Immature natural killer cell (primary cell): ENCODE data around the gene TPX2. TPM values are rescaled to one million over a fixed set of nuclear protein-coding genes. Genes with fewer than 3 reads are reported as not detected.
"Not testable (repeated sequence)": the region's sequence is repeated elsewhere in the genome, so short reads cannot be mapped to it uniquely, and the experiment has no call there.

ENCODE experiments used
- DNase-seq, 3 donors: peaks; one replicate each; pipeline ENCODE4 v3.0.0; 2022; ENCODE audit warnings: mixed read lengths in 1 of 3
- H3K27ac Mint-ChIP-seq, 6 donors: one replicate each; pipeline ENCODE4 v1.8.0; 2020; ENCODE audit warnings: mixed read lengths in 6 of 6, mild to moderate bottlenecking in 5 of 6, inconsistent platforms in 4 of 6, moderate library complexity in 3 of 6
- H3K27me3 Mint-ChIP-seq, 3 donors: one replicate each; pipeline ENCODE4 v1.8.0; 2020 to 2021; ENCODE audit warnings: low read depth in 3 of 3, mild to moderate bottlenecking in 3 of 3, mixed read lengths in 3 of 3, moderate library complexity in 3 of 3, inconsistent platforms in 1 of 3
- H3K36me3 Mint-ChIP-seq, 3 donors: one replicate each; pipeline ENCODE4 v1.8.0; 2020; ENCODE audit warnings: mixed read lengths in 3 of 3, inconsistent platforms in 2 of 3, mild to moderate bottlenecking in 2 of 3
- H3K4me1 Mint-ChIP-seq, 2 donors: one replicate each; pipeline ENCODE4 v1.8.0; 2020; ENCODE audit warnings: inconsistent platforms in 2 of 2, mild to moderate bottlenecking in 2 of 2, mixed read lengths in 2 of 2, moderate library complexity in 1 of 2
- H3K4me3 Mint-ChIP-seq, 5 donors: one replicate each; pipeline ENCODE4 v1.8.0; 2020; ENCODE audit warnings: mild to moderate bottlenecking in 5 of 5, mixed read lengths in 5 of 5, inconsistent platforms in 3 of 5, moderate library complexity in 3 of 5
- H3K9me3 Mint-ChIP-seq, 6 donors: one replicate each; pipeline ENCODE4 v1.8.0; 2020; ENCODE audit warnings: mild to moderate bottlenecking in 6 of 6, mixed read lengths in 6 of 6, inconsistent platforms in 4 of 6, moderate library complexity in 3 of 6
- polyA plus RNA-seq, 3 donors: library from polyadenylated mRNA; unstranded; fragments of 300-500 nt; fragmentation: Illumina TruSeq; gene quantifications; one replicate each; pipeline ENCODE4 v1.2.3, GENCODE V29; 2021

The TPX2 gene
- polyA plus RNA-seq, 3 donors from 2014 or later: 1.2 to 3.0 (median 1.8) TPM

DNA sequence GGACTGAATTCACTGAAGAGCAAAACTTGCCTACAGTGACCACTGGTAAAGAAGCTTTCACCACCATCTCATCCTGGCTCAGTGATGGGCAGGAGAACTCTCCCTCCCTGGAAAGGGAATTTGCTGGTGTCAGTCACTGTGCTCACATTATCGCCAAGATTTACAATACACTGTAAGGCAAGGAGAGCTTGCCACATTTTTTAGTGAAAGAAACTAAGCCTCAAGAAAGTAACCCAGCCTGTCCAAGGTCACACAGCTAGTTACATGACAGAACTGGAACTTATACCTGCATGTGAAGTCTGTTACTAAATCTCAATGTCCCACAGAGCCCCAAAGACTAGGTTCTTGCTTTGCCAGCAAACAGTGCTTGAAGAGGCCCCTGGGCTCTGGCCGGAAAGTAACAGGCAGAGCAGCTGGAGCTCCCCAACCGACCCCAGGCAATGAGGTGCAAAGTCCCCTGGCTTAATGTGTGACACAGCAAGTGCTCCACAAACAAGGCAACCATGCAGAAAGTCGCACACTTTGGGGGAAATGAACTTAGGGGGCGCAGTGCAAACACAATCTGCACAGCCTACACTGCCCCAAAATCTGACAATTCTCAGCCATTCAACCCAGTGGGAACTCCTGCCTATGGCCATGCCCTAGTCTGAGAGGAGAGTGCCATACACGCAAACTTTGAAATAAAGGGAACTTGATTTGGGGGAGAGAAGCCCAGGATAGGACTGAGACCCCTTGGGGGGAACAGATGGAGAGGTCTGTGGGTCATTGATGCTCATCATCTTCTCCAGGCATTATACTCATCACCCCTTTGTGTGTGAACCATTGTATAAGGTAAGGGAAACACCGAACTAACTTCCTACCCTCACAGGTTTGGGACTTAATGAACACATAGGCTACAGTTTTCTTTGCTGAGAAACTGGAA lies 18.3 kb upstream of the TPX2 start:
- Mint-ChIP-seq H3K27me3 (peaks cover 9 to 11% (median 9%) of the 10 kb centered on the region in 3 donors), H3K27ac (peak overlapping the region; percentile 91 to 99 (median 97)), H3K9me3 (no peaks in the 10 kb centered on the region), H3K4me3 (peak overlapping the region; percentile 97 to 98 (median 97)), H3K36me3 (peaks cover 9 to 27% (median 20%) of the 10 kb centered on the region in 3 donors), H3K4me1 (peaks cover 73 to 75% of the 10 kb centered on the region in 2 donors)
- peak; percentile 35 to 42 (median 36) for DNase-seq

GRCh38 chr20:31721408-31722256 lies 17.5 kb upstream of the TPX2 start:
- Mint-ChIP-seq H3K9me3 (no peaks in the 10 kb centered on the region), H3K4me3 (peak overlapping the region; percentile 97 to 98 (median 97)), H3K27ac (peak overlapping the region; percentile 91 to 99 (median 97)), H3K36me3 (peaks cover 9 to 26% (median 16%) of the 10 kb centered on the region in 3 donors), H3K27me3 (peaks cover 9 to 11% (median 9%) of the 10 kb centered on the region in 3 donors), H3K4me1 (peaks cover 64 to 66% of the 10 kb centered on the region in 2 donors)
- DNase-seq: no peak

DNA sequence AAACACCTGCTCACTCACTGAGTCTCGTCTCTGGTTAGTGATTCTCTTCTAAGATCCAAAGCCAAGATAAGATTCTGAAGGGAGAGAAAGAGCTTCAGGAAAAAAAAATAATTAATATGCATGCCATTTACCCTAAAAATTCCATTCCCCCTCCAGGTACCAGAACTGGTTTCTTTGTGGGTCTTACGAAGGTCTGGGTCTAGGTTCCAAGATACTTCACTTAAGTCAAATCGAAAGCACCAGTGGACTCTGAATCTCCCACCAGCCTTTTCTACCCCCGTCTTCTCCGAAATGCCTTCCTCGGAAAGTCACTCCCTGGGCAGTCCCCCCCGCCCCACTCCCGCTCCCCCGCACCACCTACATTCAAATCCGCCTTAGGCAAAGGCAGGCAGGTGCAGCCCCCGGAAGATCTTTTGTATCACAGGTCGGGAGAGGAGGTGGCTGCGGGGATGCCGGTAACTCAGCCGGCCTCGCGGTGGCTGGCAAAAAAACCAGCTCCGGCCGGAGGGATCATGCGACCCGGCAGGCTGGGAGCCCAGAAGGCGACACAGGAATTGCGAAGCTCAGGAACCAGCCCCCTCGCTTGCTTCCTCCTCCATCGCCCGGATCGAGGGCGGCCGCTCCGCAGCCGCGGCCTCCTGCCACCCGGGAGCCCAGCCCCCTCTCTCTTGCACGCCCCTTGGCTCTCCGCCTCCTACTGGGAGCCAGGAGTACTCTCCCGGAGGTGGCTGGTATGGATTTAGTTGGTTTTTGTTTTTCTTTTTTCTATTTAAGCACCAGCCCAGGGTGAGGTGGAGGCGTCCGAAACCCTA lies 16.6 kb upstream of the TPX2 start, which contains the start of gene BCL2L1:
Gene BCL2L1, minus strand, starts transcription at position 612 of the 812 bp plus-strand sequence. CDS start 650 bp downstream, outside the sequence.
- Mint-ChIP-seq H3K4me1 (peaks cover 56 to 57% of the 10 kb centered on the region in 2 donors), H3K27ac (peak within 1 kb of the TSS; percentile 91 to 99 (median 97)), H3K36me3 (peaks cover 9 to 22% (median 12%) of the 10 kb centered on the region in 3 donors), H3K4me3 (peak within 1 kb of the TSS; percentile 97 to 98 (median 97)), H3K9me3 (no peaks in the 10 kb centered on the region), H3K27me3 (peaks cover 9 to 11% (median 9%) of the 10 kb centered on the region in 3 donors)
- peak; percentile 61 to 65 (median 62) for DNase-seq

GRCh38 chr20:31723069-31723318 lies 16.1 kb upstream of the TPX2 start:
- Mint-ChIP-seq H3K4me1 (peaks cover 50 to 52% of the 10 kb centered on the region in 2 donors), H3K4me3 (peak overlapping the region; percentile 97 to 98 (median 97)), H3K27me3 (peaks cover 9 to 11% (median 9%) of the 10 kb centered on the region in 3 donors), H3K36me3 (peaks cover 9 to 18% (median 9%) of the 10 kb centered on the region in 3 donors), H3K9me3 (no peaks in the 10 kb centered on the region), H3K27ac (peak overlapping the region; percentile 91 to 99 (median 97))
- no peak for DNase-seq

- peak; percentile 99 to 100 (median 100) for DNase-seq
- H3K4me1 Mint-ChIP-seq: peaks cover 46 to 47% of the 10 kb centered on the region in 2 donors
- peak overlapping the region; percentile 97 to 98 (median 97) for H3K4me3 Mint-ChIP-seq
- H3K27ac Mint-ChIP-seq: peak overlapping the region; percentile 91 to 99 (median 97)
- H3K36me3 Mint-ChIP-seq: peaks cover 9 to 17% (median 9%) of the 10 kb centered on the region in 3 donors
- no peaks in the 10 kb centered on the region for H3K9me3 Mint-ChIP-seq
- peaks cover 9 to 11% (median 9%) of the 10 kb centered on the region in 3 donors for H3K27me3 Mint-ChIP-seq
Measured at GRCh38 chr20:31723319-31724078, 15.6 kb upstream of the TPX2 start.

DNA sequence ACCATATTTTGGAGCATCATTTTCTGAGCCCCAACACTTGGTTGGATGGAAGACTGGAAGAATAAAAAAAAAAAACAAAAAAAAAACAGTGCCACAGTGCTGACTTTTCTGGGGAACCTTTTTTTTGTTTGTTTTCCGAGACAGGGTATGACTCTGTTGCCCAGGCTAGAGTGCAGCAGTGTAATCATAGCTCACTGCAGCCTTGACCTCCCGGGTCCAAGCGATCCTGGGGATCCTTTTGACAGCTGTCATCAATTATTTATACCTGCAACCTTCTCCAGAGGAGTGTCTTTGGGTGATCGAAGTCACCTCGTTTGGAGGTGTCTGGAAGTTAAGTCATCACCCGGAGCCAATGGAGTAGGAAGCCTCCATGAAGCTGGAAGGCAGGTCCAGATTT lies 7.8 kb upstream of the TPX2 start:
- H3K4me1 Mint-ChIP-seq: no peaks in the 10 kb centered on the region
- H3K36me3 Mint-ChIP-seq: no peaks in the 10 kb centered on the region
- H3K9me3 Mint-ChIP-seq: no peaks in the 10 kb centered on the region
- DNase-seq: no peak
- H3K27ac Mint-ChIP-seq: no peak overlapping the region
- H3K27me3 Mint-ChIP-seq: no peaks in the 10 kb centered on the region
- no peak overlapping the region for H3K4me3 Mint-ChIP-seq

GRCh38 chr20:31739550-31739977 lies 474 bp downstream of the TPX2 start:
- Mint-ChIP-seq H3K27me3 (peaks cover 0 to 1% (median 0%) of the 10 kb centered on the region in 3 donors), H3K9me3 (no peaks in the 10 kb centered on the region), H3K4me3 (no peak overlapping the region), H3K4me1 (no peaks in the 10 kb centered on the region), H3K27ac (no peak overlapping the region), H3K36me3 (no peaks in the 10 kb centered on the region)
- no peak for DNase-seq

GRCh38 chr20:31740208-31740607 lies 1.1 kb downstream of the TPX2 start:
- no peak for DNase-seq

GRCh38 chr20:31740656-31741323 lies 1.7 kb downstream of the TPX2 start:
- Mint-ChIP-seq H3K27ac (no peak overlapping the region), H3K4me3 (no peak overlapping the region), H3K36me3 (no peaks in the 10 kb centered on the region), H3K4me1 (no peaks in the 10 kb centered on the region), H3K9me3 (no peaks in the 10 kb centered on the region), H3K27me3 (peaks cover 0 to 3% (median 0%) of the 10 kb centered on the region in 3 donors)
- DNase-seq: no peak

More at GRCh38 chr20:31740208-31740607, 1.1 kb downstream of the TPX2 start:
- Mint-ChIP-seq H3K4me1 (no peaks in the 10 kb centered on the region), H3K4me3 (no peak overlapping the region), H3K27ac (no peak overlapping the region), H3K27me3 (peaks cover 0 to 3% (median 0%) of the 10 kb centered on the region in 3 donors), H3K36me3 (no peaks in the 10 kb centered on the region), H3K9me3 (no peaks in the 10 kb centered on the region)

DNA sequence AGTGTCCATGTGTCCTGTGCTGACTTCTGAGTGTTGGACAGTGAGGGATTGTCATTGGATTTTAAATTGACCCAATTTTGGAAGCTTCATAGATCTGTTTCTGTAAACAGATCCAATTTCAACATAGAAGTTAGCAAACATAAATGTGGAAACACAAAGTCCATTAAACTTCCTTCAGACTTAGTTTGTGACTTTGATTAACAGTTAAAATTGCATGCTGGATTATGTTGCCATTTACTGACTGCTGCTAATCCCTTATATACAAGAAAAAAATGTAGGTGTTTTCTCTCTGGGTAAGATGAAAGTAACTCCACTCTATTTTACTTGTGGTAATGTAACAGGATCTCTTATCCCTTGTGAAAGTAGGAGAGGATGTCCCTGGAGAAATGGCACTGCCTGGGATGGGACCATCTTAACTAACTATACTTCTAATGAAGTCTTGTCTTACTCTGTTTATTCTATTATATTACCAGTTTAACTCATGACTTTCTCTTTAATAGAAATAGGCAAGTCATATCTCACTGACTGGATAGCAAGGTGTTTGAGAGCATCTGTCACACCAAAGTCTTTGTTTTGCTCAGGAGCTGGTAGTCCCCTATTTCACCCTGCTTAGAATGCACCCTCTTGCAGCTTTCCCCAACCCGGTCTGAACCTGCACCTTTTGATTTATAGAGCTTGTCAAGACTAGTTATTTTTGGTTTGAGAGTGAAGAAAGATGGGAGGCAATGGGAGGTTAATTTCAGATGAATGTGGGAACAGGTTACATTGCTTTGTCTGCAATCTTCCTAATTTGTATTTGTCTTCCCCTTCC lies 7.2 kb downstream of the TPX2 start:
- Mint-ChIP-seq H3K27me3 (peaks cover 0 to 3% (median 0%) of the 10 kb centered on the region in 3 donors), H3K27ac (no peak overlapping the region), H3K4me3 (no peak overlapping the region), H3K9me3 (no peaks in the 10 kb centered on the region), H3K4me1 (peaks cover 0 to 8% of the 10 kb centered on the region in 2 donors), H3K36me3 (no peaks in the 10 kb centered on the region)
- DNase-seq: no peak

GRCh38 chr20:31747028-31747427 lies 7.9 kb downstream of the TPX2 start:
- peak overlapping the region in 1 of 6 donors; percentile 33 for H3K27ac Mint-ChIP-seq
- not testable (repeated sequence) for DNase-seq, H3K36me3 Mint-ChIP-seq, H3K4me3 Mint-ChIP-seq, H3K4me1 Mint-ChIP-seq, H3K27me3 Mint-ChIP-seq, H3K9me3 Mint-ChIP-seq
